ENCODE measurements around the gene PDIK1L. TPM values are rescaled to one million over a fixed set of nuclear protein-coding genes. Genes with fewer than 3 reads are reported as not detected.

PDIK1L gene
- 10 to 100 TPM; 18.3 to 20.2 TPM for total RNA-seq

DNA sequence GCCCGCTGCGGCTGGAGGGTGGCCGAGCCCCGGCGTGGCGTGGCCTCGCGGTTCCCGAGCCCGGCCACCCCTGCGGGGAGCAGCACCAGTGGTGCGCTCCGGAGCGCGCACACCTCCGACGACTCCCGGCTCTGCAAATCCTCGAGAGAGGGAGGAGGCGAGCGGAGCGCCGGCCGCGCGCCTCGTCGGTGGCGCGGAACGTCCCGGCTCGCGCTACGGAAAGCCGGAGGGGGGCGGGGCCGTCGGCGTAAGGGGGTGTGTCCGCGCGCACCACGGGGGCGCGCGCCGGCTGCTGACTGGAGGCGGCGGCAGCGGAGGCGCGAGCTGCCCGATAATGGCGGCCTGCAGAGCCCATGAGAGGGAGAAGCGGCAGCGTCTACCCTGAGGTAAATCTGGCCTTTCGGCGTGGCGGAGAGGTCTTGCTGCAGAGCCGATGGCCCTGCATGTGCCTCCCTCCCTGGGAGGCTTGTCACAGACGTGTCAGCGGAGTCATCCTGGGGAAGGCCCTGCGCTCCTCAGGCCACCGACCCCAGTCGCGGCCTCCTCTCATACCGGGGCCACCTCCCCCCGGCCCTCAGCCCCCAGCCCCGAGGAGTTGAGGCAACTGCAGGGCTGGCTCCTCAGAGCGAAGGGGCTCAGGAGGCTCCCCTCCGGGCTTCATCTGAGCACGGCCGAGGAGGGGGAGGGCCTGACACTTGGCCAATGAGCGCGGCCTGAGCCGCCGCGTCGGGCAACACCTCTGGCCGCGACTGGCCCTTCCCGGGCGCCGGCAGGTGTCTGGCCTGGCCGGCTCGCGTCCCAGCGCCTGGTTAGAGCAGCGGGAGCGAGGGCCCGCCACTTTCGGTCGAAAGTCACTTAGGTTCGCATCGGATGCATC, at the start of gene PDIK1L:
TSS of gene PDIK1L (plus strand) at position 295 of the 877 bp plus-strand sequence. CDS start 2,485 bp downstream, outside the sequence.
- CTCF ChIA-PET, result interaction anchor here (1.0 to 8.0 kb wide), 9 partner anchors 13 to 586 kb away, joined by 3 to 93 read pairs (median 4); partner anchors contain the start of genes CEP85 and ZNF593
- no peaks in the 10 kb centered on the region for H3K9me3 Mint-ChIP-seq (ENCODE audit: low read depth)
- peak within 1 kb of the TSS; percentile 94 for H3K27ac Mint-ChIP-seq
- ATAC-seq (peak; percentile 87), DNase-seq (peak; percentile 94)
- peaks cover 30% of the 10 kb centered on the region for H3K4me1 Mint-ChIP-seq
- H3K27me3 Mint-ChIP-seq, result no peaks in the 10 kb centered on the region
- H3K4me3 Mint-ChIP-seq, result peak within 1 kb of the TSS; percentile 91
- peaks cover 14% of the 10 kb centered on the region for H3K36me3 Mint-ChIP-seq

- Mint-ChIP-seq H3K4me1 (no peaks in the 10 kb centered on the region), H3K36me3 (no peaks in the 10 kb centered on the region), H3K4me3 (no peak overlapping the region), H3K27me3 (peaks cover 43% of the 10 kb centered on the region), H3K27ac (no peak overlapping the region), H3K9me3 (ENCODE audit: low read depth) (no peaks in the 10 kb centered on the region)
- DNase-seq, result no peak
- CTCF ChIA-PET, result interaction anchor here (0.8 kb wide), 1 partner anchor 81 kb away, joined by 4 read pairs; no protein-coding TSS in a partner anchor
- ATAC-seq, result no peak
Observed at GRCh38 chr1:26064553-26064952, 47.1 kb upstream of the PDIK1L start.

DNA sequence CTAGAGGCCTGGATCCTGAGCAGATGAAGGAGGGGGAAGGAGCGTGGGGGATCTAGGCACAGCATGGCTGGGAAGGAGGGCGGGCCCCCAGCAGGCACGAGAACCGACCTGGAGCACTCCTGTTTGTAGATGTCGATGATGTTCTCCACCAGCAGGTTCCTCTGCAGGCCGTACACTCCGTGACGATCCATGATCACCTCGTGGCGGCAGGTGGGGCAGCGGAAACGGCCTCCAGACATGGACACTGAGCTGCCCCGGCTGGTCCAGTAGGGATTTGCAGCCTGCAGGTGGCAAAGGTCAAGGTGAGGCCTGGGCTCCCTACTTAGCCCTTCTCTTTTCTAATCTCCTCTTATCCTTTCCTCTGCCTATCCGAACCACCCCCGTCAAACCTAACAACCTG, 45.5 kb upstream of the PDIK1L start:
- H3K36me3 Mint-ChIP-seq, result no peaks in the 10 kb centered on the region
- H3K4me3 Mint-ChIP-seq, result no peak overlapping the region
- H3K4me1 Mint-ChIP-seq, result no peaks in the 10 kb centered on the region
- no peaks in the 10 kb centered on the region for H3K9me3 Mint-ChIP-seq (ENCODE audit: low read depth)
- DNase-seq (no peak), ATAC-seq (no peak)
- H3K27ac Mint-ChIP-seq, result no peak overlapping the region
- peaks cover 43% of the 10 kb centered on the region for H3K27me3 Mint-ChIP-seq
- CTCF ChIA-PET, result interaction anchor here (1.2 to 2.1 kb wide), 2 partner anchors 79 to 168 kb away, joined by 3 to 7 read pairs; partner anchors contain the start of gene CEP85

DNA sequence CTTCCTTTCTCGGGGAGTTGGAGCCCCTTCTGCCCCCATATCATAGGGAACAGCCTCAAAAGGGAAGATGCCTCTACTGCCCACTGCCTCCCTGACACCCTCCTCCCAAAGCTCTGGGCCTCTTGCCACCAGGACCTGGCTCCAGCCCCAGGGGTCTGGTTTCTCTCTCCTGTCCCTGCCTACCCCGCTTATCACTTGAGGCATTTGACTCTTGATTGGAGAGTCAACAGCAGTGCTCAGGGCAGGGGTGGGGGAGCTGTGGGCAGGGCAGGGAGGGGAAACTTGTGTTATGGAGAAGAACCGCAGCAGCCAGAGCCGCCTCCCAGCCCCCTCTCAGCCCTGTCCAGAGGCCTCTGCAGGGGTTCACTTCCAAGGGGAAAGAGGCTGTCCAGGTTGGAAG, 44.8 kb upstream of the PDIK1L start:
- CTCF ChIA-PET, result interaction anchor here (0.6 to 2.1 kb wide), 2 partner anchors 20 to 79 kb away, joined by 4 to 7 read pairs; no protein-coding TSS in a partner anchor
- H3K9me3 Mint-ChIP-seq (ENCODE audit: low read depth), result no peaks in the 10 kb centered on the region

GRCh38 chr1:26067432-26067911, 44.2 kb upstream of the PDIK1L start, which contains the start of gene TRIM63:
Gene TRIM63 (minus strand): TSS chr1:26067630. CDS start chr1:26067494, 136 bp downstream.
- Mint-ChIP-seq H3K36me3 (no peaks in the 10 kb centered on the region), H3K27ac (no peak within 1 kb of the TSS), H3K9me3 (ENCODE audit: low read depth) (no peaks in the 10 kb centered on the region), H3K4me3 (no peak within 1 kb of the TSS), H3K4me1 (no peaks in the 10 kb centered on the region), H3K27me3 (peaks cover 47% of the 10 kb centered on the region)
- CTCF ChIA-PET, result interaction anchor here (0.6 to 2.1 kb wide), 2 partner anchors 20 to 78 kb away, joined by 4 to 7 read pairs; no protein-coding TSS in a partner anchor
- DNase-seq (no peak), ATAC-seq (no peak)

More for the DNA sequence above, 44.8 kb upstream of the PDIK1L start:
- no peaks in the 10 kb centered on the region for H3K36me3 Mint-ChIP-seq
- DNase-seq (no peak), ATAC-seq (no peak)
- H3K27ac Mint-ChIP-seq, result no peak overlapping the region
- H3K27me3 Mint-ChIP-seq, result peaks cover 44% of the 10 kb centered on the region
- no peak overlapping the region for H3K4me3 Mint-ChIP-seq
- H3K4me1 Mint-ChIP-seq, result no peaks in the 10 kb centered on the region

- Mint-ChIP-seq H3K9me3 (ENCODE audit: low read depth) (no peaks in the 10 kb centered on the region), H3K27me3 (peaks cover 50% of the 10 kb centered on the region), H3K4me1 (no peaks in the 10 kb centered on the region), H3K27ac (no peak overlapping the region), H3K4me3 (no peak overlapping the region), H3K36me3 (no peaks in the 10 kb centered on the region)
- ATAC-seq, result no peak
- CTCF ChIA-PET, result no interaction called here
- DNase-seq, result no peak
Observed at GRCh38 chr1:26069941-26070295, 41.7 kb upstream of the PDIK1L start.

- ATAC-seq (no peak), DNase-seq (no peak)
- Mint-ChIP-seq H3K4me1 (no peaks in the 10 kb centered on the region), H3K9me3 (ENCODE audit: low read depth) (no peaks in the 10 kb centered on the region), H3K36me3 (no peaks in the 10 kb centered on the region), H3K4me3 (no peak overlapping the region), H3K27ac (no peak overlapping the region), H3K27me3 (peaks cover 52% of the 10 kb centered on the region)
- CTCF ChIA-PET, result no interaction called here
Observed at GRCh38 chr1:26070296-26070962, 41.2 kb upstream of the PDIK1L start.

DNA sequence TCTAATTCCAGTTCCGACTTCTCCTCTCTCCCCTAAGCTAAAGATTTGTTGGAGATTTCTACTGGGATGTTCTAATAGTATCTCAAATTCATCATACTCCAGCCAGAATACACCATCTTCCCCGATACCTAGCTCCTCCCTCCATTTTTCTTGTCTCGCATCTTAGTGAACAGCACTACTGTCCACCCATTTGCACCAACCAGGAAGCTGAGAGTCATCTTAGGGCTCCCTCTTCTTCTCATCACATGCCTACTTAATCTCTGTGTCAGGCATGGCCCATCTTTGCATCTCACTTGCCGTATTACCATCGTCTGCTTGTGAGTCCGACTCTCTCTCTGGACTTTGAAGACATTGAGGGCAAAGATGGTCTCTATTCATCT, 40.7 kb upstream of the PDIK1L start:
- no peak for ATAC-seq
- Mint-ChIP-seq H3K27me3 (peaks cover 49% of the 10 kb centered on the region), H3K27ac (no peak overlapping the region), H3K36me3 (no peaks in the 10 kb centered on the region), H3K9me3 (ENCODE audit: low read depth) (no peaks in the 10 kb centered on the region), H3K4me3 (no peak overlapping the region), H3K4me1 (peaks cover 4% of the 10 kb centered on the region)
- DNase-seq, result no peak
- CTCF ChIA-PET, result no interaction called here

- Mint-ChIP-seq H3K4me3 (no peak overlapping the region), H3K4me1 (peaks cover 4% of the 10 kb centered on the region), H3K27me3 (peaks cover 57% of the 10 kb centered on the region), H3K9me3 (ENCODE audit: low read depth) (no peaks in the 10 kb centered on the region), H3K27ac (no peak overlapping the region), H3K36me3 (no peaks in the 10 kb centered on the region)
- ATAC-seq (no peak), DNase-seq (no peak)
- CTCF ChIA-PET, result no interaction called here
Observed at GRCh38 chr1:26072305-26072704, 39.3 kb upstream of the PDIK1L start.

DNA sequence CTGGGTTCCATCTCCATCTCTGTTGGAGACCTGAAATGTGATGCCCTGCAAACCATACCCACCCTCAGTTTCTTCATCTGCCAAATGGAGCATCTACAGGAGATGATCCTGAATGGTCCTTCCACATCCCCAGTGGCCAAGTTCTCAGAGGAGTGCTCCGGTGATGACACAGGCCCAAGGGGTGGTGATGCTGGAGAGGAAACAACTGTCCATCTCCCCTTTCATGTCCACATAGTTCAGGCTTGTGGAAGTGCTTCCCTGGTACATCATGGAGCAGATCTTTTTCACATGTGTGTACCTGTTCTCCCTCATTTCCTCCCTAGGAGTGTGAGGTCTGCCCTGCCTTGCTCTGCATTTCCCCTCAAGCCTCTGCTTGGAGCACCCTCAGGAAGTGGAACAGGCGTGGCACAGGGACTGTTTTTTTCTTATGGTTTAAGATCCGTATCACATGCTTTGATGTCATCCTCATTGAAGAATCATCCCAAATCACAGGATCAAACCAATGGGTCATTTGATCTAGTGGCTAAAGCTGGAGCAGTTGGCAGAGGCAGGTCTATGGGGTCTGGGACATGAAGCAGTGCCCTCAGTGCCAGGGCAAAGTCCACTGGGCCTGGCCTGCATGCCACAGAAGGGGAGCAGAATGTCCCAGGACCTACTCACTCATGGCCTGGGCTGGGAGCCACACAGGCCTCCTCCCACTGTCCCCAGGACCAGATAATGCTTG, 36.0 kb upstream of the PDIK1L start:
- CTCF ChIA-PET, result no interaction called here
- no peaks in the 10 kb centered on the region for H3K36me3 Mint-ChIP-seq
- H3K4me3 Mint-ChIP-seq, result no peak overlapping the region
- no peaks in the 10 kb centered on the region for H3K9me3 Mint-ChIP-seq (ENCODE audit: low read depth)
- ATAC-seq (no peak), DNase-seq (no peak)
- peaks cover 57% of the 10 kb centered on the region for H3K27me3 Mint-ChIP-seq
- no peak overlapping the region for H3K27ac Mint-ChIP-seq
- H3K4me1 Mint-ChIP-seq, result peaks cover 4% of the 10 kb centered on the region

DNA sequence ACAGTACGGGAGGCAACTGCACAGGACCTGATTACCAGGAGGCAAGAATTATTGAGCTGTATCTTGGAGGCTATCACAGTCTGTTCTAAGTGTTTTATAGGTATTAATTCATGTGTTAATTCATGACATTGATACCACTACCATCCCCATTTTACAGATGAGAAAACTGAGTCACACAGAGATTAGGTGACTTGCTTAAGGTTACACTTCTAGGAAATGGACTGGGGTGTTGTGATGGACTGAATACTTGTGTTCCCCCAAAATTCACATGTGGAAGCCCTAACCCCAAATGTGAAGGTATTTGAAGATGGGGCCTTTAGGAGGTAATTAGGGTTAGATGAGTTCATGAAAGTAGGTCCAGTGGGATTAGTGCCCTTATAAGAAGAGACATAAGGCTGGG, 34.1 kb upstream of the PDIK1L start:
- ATAC-seq (no peak), DNase-seq (no peak)
- CTCF ChIA-PET, result interaction anchor here (0.9 to 1.2 kb wide), 2 partner anchors 64 to 339 kb away, joined by 3 to 4 read pairs; no protein-coding TSS in a partner anchor
- no peaks in the 10 kb centered on the region for H3K9me3 Mint-ChIP-seq (ENCODE audit: low read depth)
- no peaks in the 10 kb centered on the region for H3K36me3 Mint-ChIP-seq
- peaks cover 46% of the 10 kb centered on the region for H3K27me3 Mint-ChIP-seq
- no peak overlapping the region for H3K4me3 Mint-ChIP-seq
- H3K27ac Mint-ChIP-seq, result no peak overlapping the region
- peaks cover 4% of the 10 kb centered on the region for H3K4me1 Mint-ChIP-seq

DNA sequence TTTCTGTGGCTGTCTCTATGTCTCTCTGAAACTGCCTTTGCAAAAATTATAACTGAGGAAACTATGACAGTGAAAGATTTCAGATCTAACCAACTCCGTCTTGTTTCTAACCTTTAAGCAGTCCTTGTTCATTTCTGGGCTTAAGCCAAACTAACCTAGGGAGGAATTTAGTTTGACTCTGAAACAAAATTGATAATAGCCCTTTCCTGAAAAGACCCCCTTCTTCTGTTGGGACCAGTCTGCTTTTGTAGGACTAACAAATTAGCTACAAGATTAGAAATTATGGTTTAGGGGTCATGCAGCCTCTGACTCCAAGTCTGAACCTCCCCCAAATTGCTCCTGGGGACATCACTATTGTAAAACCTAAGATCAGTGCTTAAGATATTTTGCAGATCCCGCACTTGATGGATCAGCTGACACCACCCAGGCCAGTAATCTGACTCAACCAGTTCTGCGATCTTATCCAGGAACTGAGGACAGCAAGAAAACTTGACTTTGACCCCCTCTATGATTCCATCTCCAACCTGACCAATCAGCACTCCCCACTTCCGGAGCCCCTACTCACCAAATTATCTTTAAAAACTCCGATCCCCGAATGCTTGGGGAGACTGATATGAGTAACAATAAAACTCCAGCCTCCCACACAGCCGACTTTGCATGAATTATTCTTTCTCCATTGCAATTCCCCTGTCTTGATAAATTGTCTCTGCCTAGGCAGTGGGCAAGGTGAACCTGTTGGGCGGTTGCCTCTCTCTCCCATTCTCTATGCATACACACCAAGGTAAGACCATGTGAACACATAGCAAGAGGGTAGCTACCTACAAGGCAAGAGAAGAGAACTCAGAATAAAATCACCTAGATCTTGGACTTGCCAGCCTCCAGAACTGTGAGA, 33.1 kb upstream of the PDIK1L start:
- no peak overlapping the region for H3K27ac Mint-ChIP-seq
- H3K9me3 Mint-ChIP-seq (ENCODE audit: low read depth), result no peaks in the 10 kb centered on the region
- no peaks in the 10 kb centered on the region for H3K36me3 Mint-ChIP-seq
- H3K4me1 Mint-ChIP-seq, result peaks cover 4% of the 10 kb centered on the region
- DNase-seq (no peak), ATAC-seq (no peak)
- H3K4me3 Mint-ChIP-seq, result no peak overlapping the region
- CTCF ChIA-PET, result interaction anchor here (0.7 to 1.6 kb wide), 3 partner anchors 21 to 67 kb away, joined by 3 to 4 read pairs (median 4); no protein-coding TSS in a partner anchor
- peaks cover 43% of the 10 kb centered on the region for H3K27me3 Mint-ChIP-seq

All from activated CD8-positive, alpha-beta memory T cell treated with anti-CD3 and anti-CD28 coated beads, Interleukin-2, amount 10 ng/mL, durations not matched to agents 7 days and 5 days (primary cell).